Left lung (tissue), 10 donors: ENCODE results near the gene BRINP2. TPM values are rescaled to one million over a fixed set of nuclear protein-coding genes. Genes with fewer than 3 reads are reported as not detected.

Experiments used
- ATAC-seq: fragments of 200-7000 bp; cut with Tn5 transposase; one replicate; pipeline ENCODE4 v1.9.1; 2020; ENCODE audit warnings: moderate library complexity
- DNase-seq, 4 donors: peaks; one replicate each; pipeline ENCODE4 v3.0.0-alpha.2; 2013 to 2020
- H3K27ac ChIP-seq, 2 donors: fragments of 200-600 bp; sonication (generic) in 1 of 2; one replicate each; pipeline versions ENCODE4 v1.5.0 to v1.8.0; 2020 to 2021
- H3K27me3 ChIP-seq, 2 donors: fragments of 200-600 bp; sonication (generic) in 1 of 2; one replicate each; pipeline versions ENCODE4 v1.5.0 to v1.8.0; 2020 to 2021
- H3K36me3 ChIP-seq, 2 donors: fragments of 200-600 bp; sonication (generic) in 1 of 2; one replicate each; pipeline versions ENCODE4 v1.5.0 to v1.8.0; 2020 to 2021
- H3K4me1 ChIP-seq, 2 donors: fragments of 200-600 bp; one replicate each; pipeline ENCODE4 v1.8.0; 2021
- H3K4me3 ChIP-seq, 2 donors: fragments of 200-600 bp; sonication (generic) in 1 of 2; one replicate each; pipeline versions ENCODE4 v1.5.0 to v1.8.0; 2020 to 2021; ENCODE audit warnings: mild to moderate bottlenecking in 1 of 2
- H3K9me3 ChIP-seq, 2 donors: fragments of 200-600 bp; sonication (generic) in 1 of 2; one replicate each; pipeline versions ENCODE4 v1.5.0 to v1.8.0; 2020 to 2021
- CTCF ChIP-seq, 2 donors: fragments of 200-600 bp; sonication (generic) in 1 of 2; IDR thresholded peaks; one replicate each; pipeline versions ENCODE4 v1.5.0 to v1.8.0; 2021; ENCODE audit warnings: antibody characterized with exemption in 2 of 2
- intact Hi-C, 2 donors: fragments of 100-400 bp; cut with DNase I; formaldehyde crosslinking; loops; one replicate each; pipeline versions ENCODE4 v1.11.2 to v1.14.2; 2022
- polyA plus RNA-seq, 6 donors: library from polyadenylated mRNA; unstranded; fragments of 120-200 nt; gene quantifications; one replicate each; pipeline ENCODE4 v1.2.1, GENCODE V29; 2013; ENCODE audit not compliant: insufficient read length in 6 of 6
- total RNA-seq, 2 donors: library from RNA; stranded (reverse); fragmentation: NEBNext Ultra II Directional; extraction: Animal tissue kit (Norgen Biotek cat#: 25700); gene quantifications; one replicate each; pipeline ENCODE4 v1.2.1, GENCODE V29; 2021
- donor health status: DM: no; HTN: yes; CAD: no.
- donor health status: DM: no; HTN: no; CAD: no.

Gene BRINP2
- total and polyA plus RNA-seq, 8 donors: 0.08 to 1.5 (median 0.78) TPM; not detected in 1

DNA sequence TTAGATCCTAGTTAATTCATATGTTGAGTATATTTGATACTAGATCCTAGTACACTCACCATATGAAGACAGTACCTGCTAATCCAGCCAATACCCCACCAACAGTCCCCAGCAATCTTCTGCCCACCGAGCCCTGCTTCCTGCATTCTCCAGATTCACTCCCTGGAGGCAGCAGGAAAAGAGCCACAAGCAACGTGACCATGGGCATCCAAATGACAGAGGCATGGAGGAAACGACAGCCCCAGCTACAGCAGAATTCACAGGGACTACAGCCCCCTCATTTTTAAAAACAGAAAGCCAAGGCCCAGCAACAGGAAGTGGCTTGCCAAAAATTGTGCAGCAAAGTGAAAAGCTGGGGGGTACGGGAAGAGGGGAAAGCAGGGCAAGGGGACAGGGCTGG, 35.5 kb upstream of the BRINP2 start:
- H3K9me3 ChIP-seq: no peaks in the 10 kb centered on the region
- intact Hi-C loops: loop anchor here in 1 of 2 donors (10.0 kb wide), 1 partner anchor 70 kb away; no protein-coding TSS in a partner anchor
- TF ChIP-seq CTCF (IDR thresholded peaks at IDR 0.05): no peak
- ATAC-seq: no peak
- H3K4me1 ChIP-seq: no peaks in the 10 kb centered on the region
- H3K36me3 ChIP-seq: no peaks in the 10 kb centered on the region
- H3K4me3 ChIP-seq: no peak overlapping the region
- no peaks in the 10 kb centered on the region for H3K27me3 ChIP-seq
- DNase-seq: no peak
- no peak overlapping the region for H3K27ac ChIP-seq

DNA sequence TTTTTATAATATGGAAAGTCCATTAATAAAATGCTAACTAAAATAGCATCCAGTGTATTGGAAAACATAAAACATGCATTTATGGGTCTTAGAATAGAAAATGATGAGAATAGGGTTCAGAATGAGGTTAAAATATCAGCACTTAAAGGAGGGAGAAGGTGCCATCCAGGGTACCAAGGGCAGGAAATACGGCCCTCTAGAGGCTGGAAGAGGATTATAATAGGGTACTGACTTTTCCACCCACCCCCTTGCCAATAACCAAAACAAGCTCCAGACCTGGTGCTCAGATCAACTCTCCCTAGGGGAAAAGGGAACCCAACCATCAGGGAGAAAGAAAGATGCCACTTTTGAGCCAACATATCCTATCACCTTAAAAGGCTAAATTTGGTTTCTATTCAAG, 32.9 kb upstream of the BRINP2 start:
- ATAC-seq: no peak
- Histone ChIP-seq H3K36me3 (no peaks in the 10 kb centered on the region), H3K27ac (no peak overlapping the region), H3K4me3 (no peak overlapping the region), H3K4me1 (no peaks in the 10 kb centered on the region), H3K9me3 (no peaks in the 10 kb centered on the region), H3K27me3 (no peaks in the 10 kb centered on the region)
- no peak for TF ChIP-seq CTCF (IDR thresholded peaks at IDR 0.05)
- no peak for DNase-seq
- intact Hi-C loops: loop anchor here in 1 of 2 donors (10.0 kb wide), 1 partner anchor 73 kb away; no protein-coding TSS in a partner anchor

DNA sequence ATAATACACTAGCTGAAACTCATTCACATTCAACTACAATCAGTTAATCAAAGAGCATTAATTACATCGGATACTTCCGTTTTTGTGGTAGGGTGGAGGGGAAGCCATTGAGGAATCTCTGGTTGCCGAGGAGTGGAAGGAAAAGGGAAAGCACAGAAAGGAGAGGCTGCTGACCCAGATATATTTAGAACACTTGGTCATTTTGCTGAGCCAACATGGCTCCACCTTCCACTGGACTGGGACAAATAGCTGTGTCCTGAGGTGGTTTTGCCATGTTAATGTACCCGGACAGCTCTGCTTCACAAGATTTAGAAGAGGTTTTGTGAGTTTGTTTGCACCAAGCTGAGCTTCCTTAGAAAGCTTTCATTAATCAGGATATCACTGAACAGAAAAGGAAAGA, 32.4 kb upstream of the BRINP2 start:
- intact Hi-C loops: loop anchor here in 1 of 2 donors (10.0 kb wide), 1 partner anchor 74 kb away; no protein-coding TSS in a partner anchor
- no peak for DNase-seq
- Histone ChIP-seq H3K27ac (no peak overlapping the region), H3K36me3 (no peaks in the 10 kb centered on the region), H3K27me3 (no peaks in the 10 kb centered on the region), H3K4me3 (no peak overlapping the region), H3K4me1 (no peaks in the 10 kb centered on the region), H3K9me3 (no peaks in the 10 kb centered on the region)
- TF ChIP-seq CTCF (IDR thresholded peaks at IDR 0.05): no peak
- ATAC-seq: no peak

- Histone ChIP-seq H3K36me3 (no peaks in the 10 kb centered on the region), H3K27ac (no peak overlapping the region), H3K4me1 (no peaks in the 10 kb centered on the region), H3K9me3 (no peaks in the 10 kb centered on the region), H3K4me3 (no peak overlapping the region), H3K27me3 (no peaks in the 10 kb centered on the region)
- DNase-seq: no peak
- intact Hi-C loops: no loop called here
- TF ChIP-seq CTCF (IDR thresholded peaks at IDR 0.05): no peak
- no peak for ATAC-seq
Measured at GRCh38 chr1:177142010-177142409, 28.7 kb upstream of the BRINP2 start.

DNA sequence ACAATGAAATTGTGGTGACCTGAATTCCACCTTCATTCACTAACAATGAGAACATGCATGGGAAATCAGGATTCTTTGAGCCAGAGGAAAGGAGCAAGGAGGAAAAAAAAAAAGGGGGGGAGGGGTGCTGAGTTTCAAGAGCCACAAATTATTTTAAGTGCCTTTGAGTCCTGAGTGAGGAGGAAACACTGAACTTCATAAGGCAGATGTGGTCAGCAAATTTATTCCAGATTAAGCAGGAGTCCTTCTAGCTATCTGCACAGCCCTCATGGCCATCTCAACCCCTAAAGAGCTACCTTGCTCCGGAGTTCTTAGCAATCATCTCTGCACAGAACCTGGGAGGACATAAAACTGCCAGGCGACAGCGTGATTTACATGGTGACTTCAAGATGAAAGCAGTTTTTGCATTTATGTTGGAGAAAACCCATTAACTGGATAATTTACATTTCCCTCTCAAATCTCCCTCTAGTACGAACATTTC, 27.9 kb upstream of the BRINP2 start:
- Histone ChIP-seq H3K36me3 (no peaks in the 10 kb centered on the region), H3K27me3 (no peaks in the 10 kb centered on the region), H3K27ac (no peak overlapping the region), H3K9me3 (no peaks in the 10 kb centered on the region), H3K4me1 (no peaks in the 10 kb centered on the region), H3K4me3 (no peak overlapping the region)
- DNase-seq (no peak), ATAC-seq (no peak)
- intact Hi-C loops: no loop called here
- no peak for TF ChIP-seq CTCF (IDR thresholded peaks at IDR 0.05)
